ENCODE data around the gene KCNMA1.
A peak's percentile ranks its signal among the peaks of the same experiment; 100 is the strongest.
"Not testable (repeated sequence)": the region's sequence is repeated elsewhere in the genome, so short reads cannot be mapped to it uniquely, and the experiment has no call there.

The KCNMA1 gene

GRCh38 chr10:77357185-77357584 is 280.4 kb downstream of the KCNMA1 start:
- no peak for DNase-seq

GRCh38 chr10:77355844-77356243 is 281.8 kb downstream of the KCNMA1 start:
- no peak for DNase-seq

- no peak for DNase-seq
Measured at GRCh38 chr10:77351386-77351785, 286.2 kb downstream of the KCNMA1 start.

- DNase-seq: peak; percentile 66
Measured at GRCh38 chr10:77350711-77351119, 286.9 kb downstream of the KCNMA1 start.

GRCh38 chr10:77350134-77350533 is 287.5 kb downstream of the KCNMA1 start:
- no peak for DNase-seq

GRCh38 chr10:77349226-77349625 is 288.4 kb downstream of the KCNMA1 start:
- DNase-seq: no peak

- DNase-seq: no peak
Measured at GRCh38 chr10:77348751-77349150, 288.9 kb downstream of the KCNMA1 start.

- DNase-seq: no peak
Measured at GRCh38 chr10:77348082-77348481, 289.5 kb downstream of the KCNMA1 start.

GRCh38 chr10:77347052-77347451 is 290.6 kb downstream of the KCNMA1 start:
- no peak for DNase-seq

GRCh38 chr10:77341055-77341454 is 296.6 kb downstream of the KCNMA1 start:
- DNase-seq: no peak

GRCh38 chr10:77339872-77340271 is 297.7 kb downstream of the KCNMA1 start:
- DNase-seq: not testable (repeated sequence)

GRCh38 chr10:77339166-77339565 is 298.4 kb downstream of the KCNMA1 start:
- no peak for DNase-seq

GRCh38 chr10:77338143-77338542 is 299.5 kb downstream of the KCNMA1 start:
- no peak for DNase-seq

GRCh38 chr10:77334501-77334900 is 303.1 kb downstream of the KCNMA1 start:
- DNase-seq: no peak

GRCh38 chr10:77333610-77334340 is 303.8 kb downstream of the KCNMA1 start:
- DNase-seq: no peak

GRCh38 chr10:77332256-77332655 is 305.4 kb downstream of the KCNMA1 start:
- no peak for DNase-seq

- peak; percentile 51 for DNase-seq
Measured at GRCh38 chr10:77328272-77328816, 309.3 kb downstream of the KCNMA1 start.

GRCh38 chr10:77325233-77325537 is 312.4 kb downstream of the KCNMA1 start:
- DNase-seq: no peak

GRCh38 chr10:77321838-77322237 is 315.8 kb downstream of the KCNMA1 start:
- DNase-seq: no peak

- no peak for DNase-seq
Measured at GRCh38 chr10:77320971-77321471, 316.6 kb downstream of the KCNMA1 start.

GRCh38 chr10:77319557-77319956 is 318.1 kb downstream of the KCNMA1 start:
- no peak for DNase-seq

- no peak for DNase-seq
Measured at GRCh38 chr10:77318739-77319138, 318.9 kb downstream of the KCNMA1 start.

GRCh38 chr10:77317221-77317620 is 320.4 kb downstream of the KCNMA1 start:
- DNase-seq: no peak

- no peak for DNase-seq
Measured at GRCh38 chr10:77315496-77316129, 322.0 kb downstream of the KCNMA1 start.

Data from stimulated activated CD8-positive, alpha-beta memory T cell treated with anti-CD3 and anti-CD28 coated beads, Interleukin-4, amount 100 ng/mL, for 48 hours (primary cell).